B cell (primary cell): Measurements from ENCODE around the gene RHOG. TPM values are rescaled to one million over a fixed set of nuclear protein-coding genes. Genes with fewer than 3 reads are reported as not detected.

Experiments
- ATAC-seq: fragments of 200-7000 bp; cut with Tn5 transposase; one replicate; pipeline ENCODE4 v1.10.0; 2021; ENCODE audit warnings: low read depth, mild to moderate bottlenecking, moderate number of reproducible peaks, moderate library complexity
- CTCF ChIA-PET: fragments of 350-600 bp; sonication (Branson Sonifier 250); formaldehyde crosslinking; loops from one replicate; lab custom pipeline; 2021; ENCODE audit warnings: antibody characterized with exemption, inconsistent platforms; lab: Charles Lee
- POLR2A ChIA-PET: fragments of 350-600 bp; sonication (Branson Sonifier 250); formaldehyde crosslinking; loops from one replicate; lab custom pipeline; 2021; ENCODE audit warnings: antibody characterized with exemption; lab: Charles Lee
- DNase-seq: peaks from one replicate; pipeline ENCODE4 v3.0.0; 2013
- H2AFZ ChIP-seq: 2 replicates; pipeline ENCODE4 v1.6.1; 2012; ENCODE audit warnings: mild to moderate bottlenecking, low read depth, low read length; ENCODE audit not compliant: insufficient read depth, poor library complexity, severe bottlenecking
- H3K27ac ChIP-seq, 2 donors: 1 replicate in 1 of 2; 2 replicates in 1 of 2; pipeline ENCODE4 v1.5.1; 2012 to 2013; ENCODE audit warnings: low read length in 2 of 2, mild to moderate bottlenecking in 2 of 2, moderate library complexity in 1 of 2
- H3K27me3 ChIP-seq, 4 experiments: fragments of 200-600 bp in 1 of 4; sonication (generic) in 1 of 4; replicated peaks in 1 of 4; 1 replicate in 2 of 4; 2 replicates in 2 of 4; pipeline versions ENCODE4 v1.6.1 to v1.7.0; 2013 to 2016; ENCODE audit warnings: low read length in 3 of 4, mild to moderate bottlenecking in 2 of 4, mixed read lengths in 1 of 4, moderate library complexity in 1 of 4; ENCODE audit not compliant: insufficient read depth in 4 of 4, control insufficient read depth in 3 of 4; ENCODE audit errors: control extremely low read depth in 1 of 4
- H3K36me3 ChIP-seq, 2 experiments: replicated peaks in 1 of 2; 1 replicate in 1 of 2; 2 replicates in 1 of 2; pipeline versions ENCODE4 v1.6.1 to v1.7.1; 2013; ENCODE audit warnings: low read length in 1 of 2; ENCODE audit not compliant: insufficient read depth in 2 of 2, control insufficient read depth in 1 of 2; ENCODE audit errors: control extremely low read depth in 1 of 2, extremely low read depth in 1 of 2
- H3K4me1 ChIP-seq, 2 donors: fragments of 200-600 bp in 1 of 2; sonication (generic) in 1 of 2; 1 replicate in 1 of 2; 2 replicates in 1 of 2; pipeline versions ENCODE4 v1.5.1 to v1.6.1; 2013 to 2017; ENCODE audit warnings: low read length in 2 of 2; ENCODE audit not compliant: control insufficient read depth in 2 of 2, insufficient read depth in 2 of 2
- H3K4me2 ChIP-seq: replicated peaks from 2 replicates; pipeline ENCODE3; 2012; ENCODE audit warnings: mild to moderate bottlenecking, low read depth, low read length; ENCODE audit not compliant: poor library complexity, severe bottlenecking
- H3K4me3 ChIP-seq, 5 experiments: fragments of 200-600 bp in 1 of 5; sonication (generic) in 1 of 5; 1 replicate in 3 of 5; 2 replicates in 2 of 5; pipeline versions ENCODE4 v1.5.1 to v1.7.0; 2011 to 2016; ENCODE audit warnings: low read length in 4 of 5, mild to moderate bottlenecking in 4 of 5, low read depth in 2 of 5, control low read depth in 1 of 5, moderate library complexity in 1 of 5; ENCODE audit not compliant: insufficient read depth in 1 of 5; ENCODE audit errors: control extremely low read depth in 1 of 5, extremely low read depth in 1 of 5
- H3K79me2 ChIP-seq: fragments of 200-600 bp; sonication (generic); one replicate; pipeline ENCODE4 v1.6.0; 2016; ENCODE audit warnings: low read length; ENCODE audit not compliant: control insufficient read depth, insufficient read depth
- H3K9ac ChIP-seq: fragments of 200-600 bp; sonication (generic); 2 replicates; pipeline ENCODE4 v1.6.1; 2017; ENCODE audit warnings: mild to moderate bottlenecking, low read length, moderate library complexity
- H3K9me3 ChIP-seq, 3 donors: one replicate each; pipeline versions ENCODE4 v1.6.1 to v1.7.1; 2013; ENCODE audit warnings: low read length in 2 of 3; ENCODE audit not compliant: control insufficient read depth in 2 of 3, insufficient read depth in 1 of 3; ENCODE audit errors: control extremely low read depth in 1 of 3
- H4K20me1 ChIP-seq: 2 replicates; pipeline ENCODE4 v1.6.0; 2012; ENCODE audit warnings: mild to moderate bottlenecking, low read length; ENCODE audit not compliant: insufficient read depth, control insufficient read depth, poor library complexity, severe bottlenecking
- H3K27ac Mint-ChIP-seq: one replicate; pipeline ENCODE4 v1.8.0; 2021; ENCODE audit warnings: mixed read lengths
- H3K27me3 Mint-ChIP-seq: one replicate; pipeline ENCODE4 v1.8.0; 2021; ENCODE audit warnings: mixed read lengths
- H3K4me1 Mint-ChIP-seq: one replicate; pipeline ENCODE4 v1.8.0; 2021; ENCODE audit warnings: mixed read lengths
- H3K4me3 Mint-ChIP-seq: one replicate; pipeline ENCODE4 v1.8.0; 2021; ENCODE audit warnings: mixed read lengths
- H3K9me3 Mint-ChIP-seq: one replicate; pipeline ENCODE4 v1.8.0; 2022; ENCODE audit warnings: mixed read lengths; ENCODE audit not compliant: insufficient read depth
- CTCF ChIP-seq: fragments of 200-600 bp; IDR thresholded peaks from one replicate; pipeline ENCODE4 v1.8.0; 2022; ENCODE audit warnings: antibody characterized with exemption, mild to moderate bottlenecking
- EZH2 ChIP-seq: IDR thresholded peaks from 2 replicates; pipeline ENCODE4 v1.6.1; 2012; ENCODE audit warnings: borderline replicate concordance, low read depth, mild to moderate bottlenecking, moderate library complexity, low read length; ENCODE audit not compliant: insufficient read depth, poor library complexity, severe bottlenecking
- WGBS: methylation state at CpG from one replicate; pipeline ENCODE4 v1.1.5; 2013; ENCODE audit warnings: missing lambda C conversion rate; ENCODE audit not compliant: insufficient coverage; 5-methylcytosine and 5-hydroxymethylcytosine counted together
- intact Hi-C: fragments of 100-400 bp; cut with micrococcal nuclease; formaldehyde crosslinking; loops from one replicate; pipeline ENCODE4 v1.10.0; 2022
- polyA plus RNA-seq: library from polyadenylated mRNA; depleted of rRNA; stranded (reverse); fragments of >200 nt; gene quantifications from 2 replicates; pipeline ENCODE4 v1.2.3, GENCODE V29; 2012
- total RNA-seq, 2 donors: library from RNA; stranded (reverse); fragments of 120-200 nt in 1 of 2; gene quantifications; 1 replicate in 1 of 2; 2 replicates in 1 of 2; pipeline versions ENCODE4 v1.2.3 to v1.2.4, GENCODE V29; 2013 to 2022

RHOG gene
- total and polyA plus RNA-seq, 2 donors (not counting 1 experiment from before 2014, with no cell fraction given) = 102 to 141 TPM

GRCh38 chr11:3830088-3830487 lies 10.7 kb downstream of the RHOG start:
- Histone ChIP-seq H3K4me1 (peaks cover 44 to 51% of the 10 kb centered on the region in 2 donors), H4K20me1 (peaks cover 64% of the 10 kb centered on the region), H3K4me2 (no peak overlapping the region), H3K9me3 (no peaks in the 10 kb centered on the region), H3K79me2 (peaks cover 68% of the 10 kb centered on the region), H3K36me3 (peaks cover 4 to 73% of the 10 kb centered on the region in 2 experiments), H2AFZ (no peak overlapping the region), H3K27ac (no peak overlapping the region), H3K4me3 (no peak overlapping the region), H3K27me3 (no peaks in the 10 kb centered on the region), H3K9ac (no peak overlapping the region)
- H3K27ac Mint-ChIP-seq = peak overlapping the region; percentile 37
- no peaks in the 10 kb centered on the region for H3K27me3 Mint-ChIP-seq
- H3K4me1 Mint-ChIP-seq = peaks cover 60% of the 10 kb centered on the region
- H3K4me3 Mint-ChIP-seq = no peak overlapping the region
- no peak for TF ChIP-seq CTCF
- H3K9me3 Mint-ChIP-seq = no peaks in the 10 kb centered on the region
- ATAC-seq (no peak), DNase-seq (no peak)
- ChIA-PET CTCF (interaction anchor here (0.5 to 28.7 kb wide), 5 partner anchors 11 to 242 kb away, joined by 3 to 662 read pairs (median 8); partner anchors contain the start of genes PGAP2, RHOG and STIM1), POLR2A (interaction anchor here (0.6 to 0.7 kb wide), 2 partner anchors 11 to 31 kb away, joined by 4 to 5 read pairs; no protein-coding TSS in a partner anchor)
- 100% methylated on average over 2 of the region's 3 CpGs for whole genome bisulfite sequencing
- intact Hi-C loops = no loop called here

- no peak overlapping the region for H3K27ac ChIP-seq
- Mint-ChIP-seq H3K9me3 (no peaks in the 10 kb centered on the region), H3K4me3 (no peak overlapping the region), H3K27me3 (no peaks in the 10 kb centered on the region), H3K4me1 (peaks cover 46% of the 10 kb centered on the region), H3K27ac (peak overlapping the region; percentile 56)
- H3K79me2 ChIP-seq = peaks cover 52% of the 10 kb centered on the region
- H3K27me3 ChIP-seq = no peaks in the 10 kb centered on the region
- CTCF ChIA-PET = interaction anchor here (0.7 to 28.7 kb wide), 3 partner anchors 11 to 38 kb away, joined by 3 to 662 read pairs (median 33); partner anchors contain the start of genes RHOG and STIM1
- no peak overlapping the region for H3K4me3 ChIP-seq
- no peak overlapping the region for H3K9ac ChIP-seq
- H3K36me3 ChIP-seq = peaks cover 1 to 64% of the 10 kb centered on the region in 2 experiments
- intact Hi-C loops = no loop called here
- peaks cover 40% of the 10 kb centered on the region for H4K20me1 ChIP-seq
- no peak overlapping the region for H3K4me2 ChIP-seq
- H3K4me1 ChIP-seq = peaks cover 31 to 36% of the 10 kb centered on the region in 2 donors
- no peaks in the 10 kb centered on the region for H3K9me3 ChIP-seq
- WGBS = 94% methylated on average over 24 of the region's 35 CpGs
- TF ChIP-seq CTCF = no peak
- TF ChIP-seq EZH2 = no peak
- POLR2A ChIA-PET = interaction anchor here (0.6 to 1.3 kb wide), 2 partner anchors 14 to 165 kb away, joined by 4 to 6 read pairs; partner anchors contain the start of gene RHOG
- ATAC-seq (no peak), DNase-seq (no peak)
- no peak overlapping the region for H2AFZ ChIP-seq
Measured at GRCh38 chr11:3827434-3828186, 13.1 kb downstream of the RHOG start.
